OCI-LY3 (cell line): ENCODE results near the gene ADH4.

Experiments used
- CTCF ChIP-seq: fragments of 200-600, 300-600 bp; sonication (generic); IDR thresholded peaks from 2 replicates; pipeline ENCODE4 v1.5.1; 2014; ENCODE audit warnings: antibody characterized with exemption, low read length, low read depth
- EZH2phosphoT487 ChIP-seq: fragments of 200-600 bp; shearing (Covaris generic); IDR thresholded peaks from 2 replicates; pipeline ENCODE4 v1.6.1; 2018; ENCODE audit warnings: antibody characterized with exemption, mixed run types, low read depth

- TF ChIP-seq CTCF = no peak
- TF ChIP-seq EZH2phosphoT487 = no peak
Measured at GRCh38 chr4:99088023-99088449, 56.1 kb downstream of the ADH4 start.
